ENCODE data around the gene IL7R. TPM values are rescaled to one million over a fixed set of nuclear protein-coding genes. Genes with fewer than 3 reads are reported as not detected.

Gene IL7R
- total and polyA plus RNA-seq, 2 of the 13 experiments (the other 11 are each of a cell fraction or from before 2014, with no cell fraction given), result not detected

GRCh38 chr5:35860686-35861085 lies 4.0 kb downstream of the IL7R start:
- no peak overlapping the region for H3K9ac ChIP-seq (ENCODE audit: insufficient read depth, low read depth, low read length)

More at GRCh38 chr5:35860686-35861085, 4.0 kb downstream of the IL7R start:
- in situ Hi-C loops (cut with HindIII; ENCODE audit: extremely low pct_ligation_motif_present, low pct_unique_long_range_greater_than_20kb), result no loop called here
- Histone ChIP-seq H3K36me3 (replicated peaks in 1 of 2; ENCODE audit: control insufficient read depth in 1 of 2, insufficient read depth in 2 of 2, low read length in 2 of 2) (no peaks in the 10 kb centered on the region), H3K4me3 (replicated peaks in 1 of 3; ENCODE audit: insufficient read depth in 1 of 3, low read depth in 2 of 3, low read length in 3 of 3) (no peak overlapping the region), H3K27ac (ENCODE audit: extremely low read length, insufficient read depth, low read length) (no peak overlapping the region), H3K79me2 (ENCODE audit: insufficient read depth, low read length) (no peaks in the 10 kb centered on the region), H3K9me3 (ENCODE audit: low read length) (no peaks in the 10 kb centered on the region), H3K4me2 (ENCODE audit: low read depth, low read length) (no peak overlapping the region), H4K20me1 (ENCODE audit: insufficient read depth, low read length) (no peaks in the 10 kb centered on the region), H3K27me3 (ENCODE audit: control insufficient read depth in 1 of 2, insufficient read depth in 2 of 2, low read length in 2 of 2) (no peaks in the 10 kb centered on the region), H2AFZ (ENCODE audit: low read length) (no peak overlapping the region), H3K4me1 (ENCODE audit: insufficient read depth, low read length) (no peaks in the 10 kb centered on the region)
- FAIRE-seq (no peak), ATAC-seq (no peak), DNase-seq (ENCODE audit: low spot score) (no peak)
- no peak for TF ChIP-seq ZUFSP (CRISPR knock-in tag; IDR thresholded peaks at IDR 0.05; ENCODE audit: borderline replicate concordance)
- TF ChIP-seq MEIS2 (CRISPR knock-in tag; IDR thresholded peaks at IDR 0.05), result no peak
- TF ChIP-seq ZNF235 (CRISPR knock-in tag; IDR thresholded peaks at IDR 0.05; ENCODE audit: borderline replicate concordance), result no peak
- TF ChIP-seq KLF11 (CRISPR knock-in tag; IDR thresholded peaks at IDR 0.05), result no peak
- no peak for TF ChIP-seq NFIB (CRISPR knock-in tag; IDR thresholded peaks at IDR 0.05; ENCODE audit: borderline replicate concordance)
- no peak for TF ChIP-seq ZNF101 (CRISPR knock-in tag; IDR thresholded peaks at IDR 0.05; ENCODE audit: borderline replicate concordance, low read depth)
- TF ChIP-seq HOXA5 (CRISPR knock-in tag; IDR thresholded peaks at IDR 0.05), result no peak
- TF ChIP-seq ZNF326 (CRISPR knock-in tag; IDR thresholded peaks at IDR 0.05; ENCODE audit: borderline replicate concordance), result no peak
- no peak for TF ChIP-seq STAG1 (CRISPR knock-in tag; IDR thresholded peaks at IDR 0.05)
- TF ChIP-seq SIX1 (CRISPR knock-in tag; IDR thresholded peaks at IDR 0.05; ENCODE audit: borderline replicate concordance), result no peak
- TF ChIP-seq MTF2 (CRISPR knock-in tag; IDR thresholded peaks at IDR 0.05; ENCODE audit: borderline replicate concordance), result no peak
- TF ChIP-seq ZNF256 (CRISPR knock-in tag; conservative IDR thresholded peaks at IDR 0.05), result no peak
- no peak for TF ChIP-seq PAXIP1 (CRISPR knock-in tag; conservative IDR thresholded peaks at IDR 0.05)
- TF ChIP-seq PHB2 (IDR thresholded peaks at IDR 0.05; ENCODE audit: partially characterized antibody), result no peak
- no peak for TF ChIP-seq ZNF781 (CRISPR knock-in tag; IDR thresholded peaks at IDR 0.05; ENCODE audit: borderline replicate concordance, not compliant biosample characterization)
- TF ChIP-seq ZNF121 (CRISPR knock-in tag; IDR thresholded peaks at IDR 0.05), result no peak
- ChIA-PET POLR2A (no interaction called here), CTCF (ENCODE audit: low intra/inter-chr PET ratio, low total read pairs) (no interaction called here)
- 62% methylated on average over 1 of the region's 1 CpG for WGBS (ENCODE audit: low lambda C conversion rate)
- intact Hi-C loops (cut with micrococcal nuclease; ENCODE audit: unreplicated experiment), result no loop called here
- no TSS peak for BruUV-seq (replicated peaks)

Measured in HepG2 (cell line).